ENCODE results near the gene CCL13.

The CCL13 gene

DNA sequence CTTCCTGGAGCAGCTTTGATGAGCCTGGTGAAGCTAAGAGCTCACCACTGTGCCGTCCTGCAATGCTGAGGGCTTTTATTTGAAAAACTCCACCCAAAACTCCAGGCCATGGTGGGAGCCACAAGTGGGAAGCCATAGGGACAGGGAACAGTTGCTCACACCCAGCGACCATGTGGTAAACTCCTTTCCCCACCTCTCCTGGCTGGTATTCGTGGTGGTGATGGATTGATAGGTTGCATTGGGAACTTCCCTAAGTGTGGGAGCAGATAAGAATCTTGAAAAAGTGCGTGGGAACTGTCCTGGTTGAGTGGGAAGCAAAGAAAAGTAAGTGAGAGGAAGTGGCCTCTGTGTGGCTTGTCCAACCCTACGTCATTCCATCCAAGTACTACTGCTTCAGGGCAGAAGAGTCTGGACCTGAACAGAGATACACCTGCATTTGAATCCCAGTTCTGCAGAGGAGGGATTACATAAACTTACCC is 6.9 kb downstream of the CCL13 start, which contains the start of gene CCL1:
TSS of gene CCL1 (minus strand) at position 51 of the 479 bp plus-strand sequence. CDS start 72 bp downstream, outside the sequence.
- no peak for DNase-seq (ENCODE audit: low read depth in 2 of 2)

DNA sequence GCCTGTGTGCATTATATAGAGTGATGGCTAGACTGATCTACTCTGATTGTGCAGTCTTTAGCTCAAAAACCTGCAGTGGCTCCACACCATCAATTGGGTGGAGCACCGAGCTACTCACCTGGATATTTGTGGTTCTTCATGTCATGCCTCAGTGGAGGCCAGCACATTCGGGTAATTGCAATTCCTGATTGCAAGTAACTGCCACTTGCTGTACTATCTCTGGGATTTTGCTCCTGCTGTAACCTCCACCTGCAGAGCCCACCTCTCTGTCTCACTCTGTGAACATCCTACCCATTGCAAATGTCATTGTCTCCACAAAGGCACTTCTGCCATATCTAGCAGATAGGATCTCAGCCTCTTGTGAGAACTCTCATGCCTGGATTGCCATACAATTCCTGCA is 8.5 kb downstream of the CCL13 start:
- no peak for DNase-seq (ENCODE audit: low read depth in 2 of 2)

DNA sequence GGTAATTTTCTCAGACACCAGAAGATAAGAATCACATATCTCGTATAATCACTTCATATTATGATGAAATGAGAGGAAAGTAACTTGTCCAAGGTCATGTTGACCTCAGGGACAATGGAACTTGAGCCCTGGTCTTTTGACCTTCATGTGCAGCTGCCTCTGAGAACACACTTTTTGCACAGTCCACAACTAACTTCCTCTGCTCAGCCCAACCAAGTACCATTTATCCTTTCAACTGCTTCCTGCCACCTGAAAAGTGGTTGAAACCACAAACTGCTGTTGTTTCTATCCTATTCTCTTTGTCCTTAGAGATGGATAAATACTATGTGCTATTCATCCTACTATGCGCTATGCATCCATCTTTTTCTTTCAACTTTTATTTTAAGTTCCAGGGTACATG is 9.1 kb downstream of the CCL13 start:
- no peak for DNase-seq (ENCODE audit: low read depth in 2 of 2)

DNA sequence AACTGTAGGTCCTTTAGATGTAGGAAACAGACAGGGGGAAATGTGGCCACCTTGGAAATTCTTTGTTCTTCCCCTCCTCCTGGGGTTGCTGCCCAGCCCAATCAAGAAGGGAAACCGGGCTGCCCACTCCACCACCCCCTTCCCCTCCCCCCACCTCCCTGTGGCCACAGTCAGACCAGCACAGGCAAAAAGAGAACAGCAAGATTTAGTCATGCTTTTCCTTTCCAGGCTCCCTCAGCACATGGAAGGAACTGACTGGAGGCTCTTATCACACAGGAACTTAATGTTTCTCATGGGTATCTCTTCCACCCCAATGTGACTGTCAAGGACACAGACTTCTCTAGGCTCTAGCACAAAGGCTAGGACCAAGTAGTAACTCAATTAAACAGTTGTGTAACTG is 9.7 kb downstream of the CCL13 start:
- no peak for DNase-seq (ENCODE audit: low read depth in 2 of 2)

DNA sequence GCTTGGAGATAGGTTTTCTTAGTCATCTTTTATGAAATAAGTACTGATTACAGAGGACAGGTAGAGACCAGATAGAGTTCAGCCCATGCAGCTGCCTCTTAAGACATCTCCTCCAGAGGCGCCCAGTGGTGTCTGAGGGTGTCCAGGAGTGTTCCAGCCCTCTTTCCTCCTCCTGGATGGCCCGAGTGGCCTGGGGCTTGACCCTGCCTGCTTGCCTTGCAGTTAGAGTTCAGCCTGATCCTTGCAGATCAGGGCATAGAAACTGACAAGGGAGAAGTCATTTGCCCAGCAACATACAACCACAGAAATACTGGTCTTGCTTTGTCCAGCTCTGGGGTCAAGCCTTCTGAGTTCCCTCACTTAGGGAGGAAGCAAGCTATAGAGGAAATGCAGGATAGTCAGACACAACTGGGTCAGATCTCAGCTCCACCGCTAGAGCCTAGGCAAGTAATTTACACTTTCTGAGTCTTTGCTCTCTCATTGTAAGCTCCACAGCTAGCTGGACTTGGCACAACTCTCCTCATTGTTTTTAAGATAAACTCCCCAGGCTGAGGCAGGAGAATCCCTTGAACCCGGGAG is 10.3 kb downstream of the CCL13 start:
- no peak for DNase-seq (ENCODE audit: low read depth in 2 of 2)

DNA sequence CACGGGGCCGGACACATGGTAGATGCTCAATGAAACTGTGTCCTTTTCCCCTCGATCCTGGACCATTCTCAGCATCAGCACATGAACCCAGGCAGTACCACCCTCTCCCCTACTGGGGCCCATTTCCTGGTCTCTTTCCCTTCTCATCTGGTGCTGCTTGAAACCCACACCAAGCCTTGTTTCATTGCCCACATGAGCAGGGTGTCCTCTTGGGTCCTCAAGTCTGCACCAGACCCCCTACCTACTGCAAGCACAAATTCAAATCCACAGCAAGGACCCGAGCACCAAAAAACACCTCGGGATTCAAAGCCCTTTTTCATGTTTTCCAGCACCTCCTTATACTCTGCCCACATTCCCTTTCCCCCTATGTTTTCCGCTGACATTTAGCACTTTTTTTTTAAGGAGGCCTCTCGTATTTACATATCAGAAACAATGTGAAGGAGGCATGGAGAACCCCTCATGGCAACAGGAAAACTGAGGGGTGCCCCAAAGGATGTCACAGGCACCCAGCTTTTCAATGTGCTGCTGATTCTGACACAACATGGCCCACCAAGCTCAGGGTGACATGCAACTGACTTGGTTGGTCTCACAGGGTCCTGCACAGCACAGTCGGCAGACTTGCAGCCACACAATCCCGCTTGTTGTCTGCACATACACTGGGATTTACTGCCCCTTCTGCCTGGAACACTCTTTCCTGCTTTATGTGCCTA is 11.4 kb downstream of the CCL13 start:
- no peak for DNase-seq (ENCODE audit: low read depth in 2 of 2)

DNA sequence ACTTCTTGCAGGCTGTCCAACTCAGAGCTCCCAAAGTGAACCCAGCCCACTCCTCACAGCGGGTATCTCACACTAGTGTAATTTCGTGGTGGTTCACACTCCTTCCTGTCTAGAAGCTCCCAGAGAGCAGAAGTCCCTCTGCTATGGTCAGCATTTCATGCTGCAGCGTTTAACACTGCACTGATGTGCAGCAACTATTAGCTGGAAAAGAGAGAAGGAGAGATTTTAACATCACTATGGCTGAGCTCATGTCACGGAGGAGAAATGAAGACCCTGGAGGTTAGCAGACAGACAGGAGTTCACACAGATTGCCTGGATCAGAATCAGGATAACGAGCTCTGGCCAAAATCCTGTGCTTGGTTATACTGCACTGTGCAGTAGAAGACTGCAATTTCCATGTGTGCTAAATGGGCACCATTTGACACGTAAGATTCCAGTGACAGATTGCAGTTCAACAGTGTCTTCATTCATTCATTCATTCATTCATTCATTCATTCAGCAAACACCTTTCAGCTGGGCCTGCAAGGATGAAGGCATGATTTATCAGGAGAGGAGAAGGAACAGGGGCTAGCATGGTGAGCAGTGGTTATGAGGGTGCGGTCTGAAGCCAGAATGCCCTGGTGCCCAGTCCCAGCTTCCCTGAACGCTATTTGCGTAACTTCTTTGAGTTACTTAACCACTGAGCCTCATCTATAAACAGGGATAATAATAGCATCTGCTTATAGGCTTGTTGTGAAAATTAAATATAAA is 12.1 kb downstream of the CCL13 start:
- DNase-seq (ENCODE audit: low read depth in 2 of 2): no peak

DNA sequence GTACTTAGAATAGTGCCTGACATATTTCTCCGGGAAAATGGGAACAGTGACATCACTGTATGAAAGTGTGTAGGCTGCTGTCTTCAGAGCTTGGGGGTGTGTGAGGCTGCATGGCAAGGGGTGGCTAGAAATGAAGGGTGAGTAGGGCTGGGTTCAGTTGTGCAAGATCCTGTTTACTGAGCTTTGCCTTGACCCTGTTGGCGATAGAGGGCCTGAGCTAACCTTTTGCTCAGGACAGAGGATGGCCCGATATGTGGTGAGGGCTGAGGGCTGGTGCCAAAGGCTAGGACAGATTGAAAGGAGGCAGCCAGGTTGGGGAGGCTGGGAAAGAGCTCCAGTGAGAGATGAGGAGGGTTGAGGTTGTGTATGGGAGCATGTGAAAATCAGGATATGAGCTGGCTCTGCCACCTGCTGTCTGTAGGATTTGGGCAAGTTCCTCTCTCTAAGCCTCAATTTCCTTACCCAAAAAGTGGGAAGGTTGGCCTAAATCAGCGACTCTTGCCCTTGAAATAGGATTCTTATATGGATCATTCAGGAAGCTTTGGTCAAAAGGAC is 12.7 kb downstream of the CCL13 start:
- DNase-seq (ENCODE audit: low read depth in 2 of 2): no peak

DNA sequence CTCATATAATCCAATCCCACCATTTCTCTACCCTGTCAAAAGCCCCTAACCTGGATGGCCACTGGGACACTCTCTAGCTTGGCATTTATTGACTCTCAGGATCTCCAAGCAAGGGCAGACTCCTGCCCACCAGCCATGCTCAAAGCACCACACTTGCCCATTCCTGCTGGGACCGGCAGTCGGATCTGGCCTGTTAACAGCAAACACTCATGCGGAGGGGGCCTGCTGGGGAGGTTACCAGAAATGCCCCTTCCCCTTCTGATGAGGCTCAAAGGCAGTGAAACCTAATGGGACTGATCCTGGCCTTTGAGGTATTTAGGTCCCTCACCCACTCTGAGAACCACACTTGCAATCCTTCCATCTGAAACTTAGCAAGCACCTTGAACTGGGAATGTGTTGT is 13.3 kb downstream of the CCL13 start:
- no peak for DNase-seq (ENCODE audit: low read depth in 2 of 2)

DNA sequence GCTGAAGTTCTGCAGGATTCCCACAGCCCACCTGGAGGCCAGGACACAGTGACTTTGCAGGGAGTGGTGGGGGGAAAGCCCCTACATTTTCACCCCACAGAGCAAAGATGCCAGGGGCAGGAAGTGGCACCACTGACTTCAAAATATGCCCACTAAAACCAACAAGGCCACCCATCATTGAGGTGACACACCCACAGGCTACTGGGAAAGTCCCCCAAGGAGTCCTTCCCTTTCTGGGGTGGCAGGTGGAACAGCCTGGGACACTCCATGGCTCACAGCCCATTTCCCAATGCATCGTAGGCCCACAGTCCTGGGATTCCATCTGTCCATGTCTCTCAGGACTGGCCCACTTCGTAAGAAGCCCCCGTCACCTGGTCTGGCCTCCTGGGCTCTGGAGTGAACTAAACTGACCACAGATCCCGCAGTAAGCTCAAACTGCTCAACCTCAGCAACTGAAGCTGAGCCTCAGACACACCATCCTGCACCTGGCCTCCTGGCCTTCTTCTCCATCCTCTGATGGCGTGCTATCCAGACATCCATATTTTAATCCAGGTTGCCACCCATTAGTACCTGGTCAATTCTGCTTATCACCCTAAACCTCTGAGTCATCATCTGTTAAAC is 14.2 kb downstream of the CCL13 start:
- DNase-seq (ENCODE audit: low read depth in 2 of 2): no peak

DNA sequence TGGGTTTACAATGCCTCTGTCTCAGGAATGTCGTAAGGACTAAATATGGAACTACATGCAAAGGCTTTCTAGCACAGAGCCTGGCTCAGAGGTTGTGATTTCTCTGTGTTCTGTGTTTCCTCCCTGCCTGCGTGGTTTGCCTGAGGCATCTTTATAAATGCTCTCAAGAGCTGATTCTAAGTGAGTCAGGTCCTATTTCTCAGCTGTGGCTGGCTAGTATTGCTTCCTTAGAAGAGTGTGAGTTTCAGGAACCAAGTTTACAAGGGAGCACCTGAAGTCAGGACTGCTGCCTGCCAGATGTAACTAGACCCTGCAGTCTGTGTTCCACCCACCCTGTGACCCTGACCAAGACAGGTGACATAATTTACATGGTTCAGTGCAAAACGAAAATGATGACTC is 14.7 kb downstream of the CCL13 start:
- no peak for DNase-seq (ENCODE audit: low read depth in 2 of 2)

DNA sequence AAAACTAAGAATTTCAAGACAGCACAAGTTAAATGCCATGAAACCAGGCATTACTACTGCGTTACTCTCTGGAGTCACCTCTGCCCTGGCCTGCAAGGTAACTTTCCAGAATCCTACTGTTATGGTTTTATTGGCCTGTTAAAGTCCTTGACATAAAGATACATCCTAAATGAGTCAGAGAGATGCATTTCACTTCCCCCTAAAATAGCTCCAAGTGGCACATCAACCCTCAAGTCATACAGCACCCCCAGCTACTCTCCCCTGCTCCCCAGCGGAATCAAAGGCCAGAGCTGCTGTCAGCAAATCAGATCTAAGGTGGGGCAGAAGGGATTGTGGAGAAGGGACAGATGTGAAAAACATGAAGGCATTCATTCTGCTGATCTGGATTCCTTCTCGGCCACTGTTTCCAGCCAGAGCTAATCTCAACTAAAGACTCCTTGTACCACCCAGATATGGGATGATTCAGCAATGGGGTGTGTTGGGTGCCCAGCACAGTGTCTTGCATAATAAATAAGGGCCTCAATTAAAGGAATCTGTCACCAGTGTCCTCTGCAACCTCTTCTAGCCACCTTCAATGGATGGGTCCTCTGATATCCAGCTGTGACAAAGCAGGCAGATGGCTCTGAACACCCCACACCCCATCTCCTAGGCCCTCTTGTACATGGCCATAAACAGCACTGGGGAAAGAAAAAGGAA is 15.3 kb downstream of the CCL13 start:
- DNase-seq (ENCODE audit: low read depth in 2 of 2): no peak

DNA sequence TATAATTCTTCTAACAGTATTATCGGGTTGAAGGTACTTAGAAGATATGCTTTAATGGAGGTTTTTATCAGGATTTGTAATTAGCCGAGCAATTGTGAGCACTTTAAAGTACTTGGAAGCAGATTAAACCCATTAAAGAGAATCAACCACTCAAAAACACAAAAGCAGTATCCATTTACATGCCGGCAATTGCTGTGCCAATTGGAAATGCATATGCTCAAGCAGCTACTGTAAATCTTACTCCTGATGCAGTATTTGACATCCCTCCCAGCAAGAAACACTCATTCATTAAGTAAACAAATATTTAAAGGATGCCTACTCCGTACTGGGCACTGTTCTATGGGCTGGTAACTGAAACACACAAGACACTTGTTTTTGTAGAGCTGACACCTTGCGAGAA is 18.2 kb downstream of the CCL13 start:
- no peak for DNase-seq (ENCODE audit: low read depth in 2 of 2)

DNA sequence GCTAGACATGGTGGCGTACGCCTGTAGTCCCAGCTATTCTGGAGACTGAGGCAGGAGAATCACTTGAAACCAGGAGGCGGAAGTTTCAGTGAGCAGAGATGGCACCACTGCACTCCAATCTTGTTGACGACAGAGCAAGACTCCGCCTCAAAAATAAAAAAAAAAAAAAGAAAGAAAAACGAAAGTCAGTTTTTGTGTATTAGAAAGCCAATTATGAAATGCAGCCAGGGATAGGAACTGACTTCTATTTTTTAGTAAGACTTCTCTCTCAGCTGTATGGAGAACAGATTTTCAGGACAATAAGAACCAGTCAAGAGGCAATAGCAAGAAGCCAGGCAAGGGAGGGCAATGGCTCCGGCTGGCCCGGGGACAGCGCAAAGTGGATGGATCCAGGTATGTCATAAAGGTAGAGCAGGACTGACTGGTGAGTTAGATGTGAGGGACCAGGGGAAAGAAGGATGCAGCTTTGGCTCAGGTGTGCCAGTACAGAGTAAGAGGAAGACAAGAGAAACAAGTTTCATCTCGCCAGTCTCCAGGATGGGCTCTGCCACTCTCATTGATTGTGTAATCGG is 19.2 kb downstream of the CCL13 start:
- no peak for DNase-seq (ENCODE audit: low read depth in 2 of 2)

DNA sequence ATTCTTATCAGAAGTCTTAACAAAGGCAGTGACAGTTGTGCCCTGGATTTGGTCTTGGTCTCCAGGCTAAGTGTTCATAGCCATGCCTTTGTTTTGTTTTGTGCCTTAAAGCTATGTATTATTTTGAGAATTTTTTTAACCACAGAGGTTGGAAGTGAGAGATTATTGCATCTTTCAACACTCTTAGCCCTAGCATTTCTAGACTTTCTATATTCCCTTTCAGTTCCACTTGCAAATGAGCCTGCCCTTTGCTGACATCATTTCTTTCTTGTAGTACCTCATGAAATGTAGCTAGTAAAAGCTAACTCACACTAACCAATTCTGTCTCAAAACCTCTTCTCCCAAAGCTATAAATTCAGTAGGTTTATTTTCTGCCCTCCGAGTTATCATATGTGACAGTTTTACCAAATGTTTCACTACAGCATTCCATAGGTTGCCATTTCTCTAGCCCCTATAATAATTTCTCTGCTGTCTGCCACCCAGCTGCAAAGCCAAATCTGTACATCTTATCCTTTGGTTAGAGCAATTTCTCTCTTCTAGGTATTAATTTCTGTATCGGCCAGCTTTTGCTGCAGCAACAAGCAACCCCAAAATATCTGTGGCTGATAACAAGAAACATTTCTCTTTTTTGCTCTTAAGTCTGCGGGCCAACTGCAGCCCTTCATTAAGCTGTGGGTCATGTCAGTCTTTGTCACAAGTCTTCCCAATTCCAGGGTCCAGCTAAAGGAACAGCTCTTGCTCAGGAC is 21.0 kb downstream of the CCL13 start:
- no peak for DNase-seq (ENCODE audit: low read depth in 2 of 2)

DNA sequence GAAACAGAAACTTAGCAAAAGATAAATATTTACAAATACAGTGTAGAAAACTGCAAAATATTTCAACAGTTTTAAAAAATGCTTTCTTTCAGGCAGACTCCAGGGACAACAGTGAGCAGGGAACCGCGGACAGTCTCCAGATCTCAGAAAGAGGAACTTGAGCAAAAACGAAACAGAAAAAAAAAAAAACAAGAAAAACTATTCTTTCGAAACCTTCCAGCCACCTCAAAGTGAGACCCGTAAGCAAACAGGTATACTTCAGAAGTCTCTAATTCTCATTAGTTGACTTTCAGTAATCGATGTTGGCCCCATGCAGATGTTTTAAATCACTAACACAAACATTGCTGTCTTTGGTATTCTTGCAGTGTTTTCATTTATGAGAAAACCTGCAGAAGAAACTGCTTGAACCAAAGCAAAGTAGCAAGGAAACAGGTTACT is 22.4 kb downstream of the CCL13 start:
- DNase-seq (ENCODE audit: low read depth in 2 of 2): no peak

DNA sequence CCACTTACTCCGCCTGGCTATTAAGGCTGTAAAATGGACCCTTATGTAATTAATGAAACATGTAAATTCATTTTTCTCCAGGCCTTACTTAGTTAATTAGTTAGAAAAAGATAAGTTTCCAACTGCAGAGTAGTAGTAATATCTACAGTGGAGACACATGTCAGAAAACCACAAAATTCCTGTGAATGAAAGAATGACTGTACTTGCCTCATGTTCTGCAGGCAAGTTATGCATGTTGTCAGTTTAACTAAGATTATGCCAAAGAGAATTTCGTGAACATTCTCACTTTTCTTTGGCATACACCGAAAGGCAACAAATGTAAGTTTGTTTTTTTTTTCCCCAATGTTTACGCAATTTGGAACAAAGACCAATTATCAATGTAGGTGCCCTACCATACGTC is 23.6 kb downstream of the CCL13 start:
- DNase-seq (ENCODE audit: low read depth in 2 of 2): no peak

DNA sequence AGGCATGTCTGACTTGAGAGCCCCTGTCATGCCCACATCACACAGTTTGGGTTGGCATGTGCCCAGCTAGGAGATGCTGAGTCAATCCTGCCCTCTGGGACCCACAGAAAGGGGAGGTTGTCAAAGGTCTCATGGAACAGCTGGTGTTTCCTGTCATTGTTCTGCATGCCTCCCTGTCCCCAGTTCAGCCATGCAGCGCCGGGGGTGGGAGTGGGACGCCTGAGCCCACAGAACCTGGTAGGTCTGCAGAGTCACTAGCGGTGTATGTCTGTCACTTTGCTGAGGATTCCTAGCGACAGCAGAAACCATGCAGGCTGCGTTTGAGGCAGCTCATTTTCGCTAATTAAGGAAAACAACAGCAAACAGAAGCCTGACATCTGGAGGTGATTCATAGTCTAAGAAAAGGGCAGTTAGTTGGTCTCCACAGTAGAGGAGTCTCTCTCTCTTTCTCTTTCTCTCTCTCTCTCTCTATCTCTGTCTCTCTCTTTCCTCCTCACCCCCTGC is 26.4 kb downstream of the CCL13 start:
- no peak for DNase-seq (ENCODE audit: low read depth in 2 of 2)

DNA sequence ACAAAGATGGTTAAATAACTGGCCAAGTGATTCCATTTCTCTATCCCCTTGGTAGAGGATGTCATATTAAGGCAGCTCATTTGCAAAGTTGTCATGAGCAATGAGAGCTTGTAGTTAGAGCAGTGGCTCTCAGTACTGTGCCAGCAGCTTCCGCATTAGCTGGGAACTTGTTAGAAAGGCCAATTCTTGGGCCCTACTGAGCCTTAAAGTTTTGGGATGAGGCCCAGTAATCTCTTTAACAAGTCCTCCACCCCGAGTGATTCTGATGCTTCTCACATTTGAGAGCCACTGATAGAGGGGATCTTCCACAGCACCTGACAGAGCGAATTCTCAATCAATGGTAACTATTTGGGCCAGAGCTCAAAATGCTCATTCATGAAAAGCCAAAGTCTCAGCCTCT is 26.9 kb downstream of the CCL13 start:
- no peak for DNase-seq (ENCODE audit: low read depth in 2 of 2)

DNA sequence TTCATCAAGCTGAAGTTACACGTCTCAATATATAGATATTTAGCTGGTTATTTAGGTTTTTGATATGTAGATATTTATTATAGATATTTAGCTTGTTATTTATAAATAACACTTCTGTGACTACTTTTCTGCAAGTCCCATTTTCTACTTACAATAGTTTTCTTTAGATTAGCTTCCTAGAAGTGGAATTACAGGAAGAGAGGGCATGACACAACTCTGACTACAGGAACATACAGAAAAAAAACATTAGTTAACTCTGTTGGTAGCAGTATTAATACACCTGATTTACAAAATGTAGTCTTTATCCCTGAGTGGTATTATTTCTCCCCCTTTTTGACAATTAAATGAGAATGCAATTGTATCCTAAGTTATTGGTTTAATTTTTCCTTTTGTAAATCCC is 28.0 kb downstream of the CCL13 start:
- DNase-seq (ENCODE audit: low read depth in 2 of 2): no peak

Data from fibroblast of skin of left quadriceps (primary cell).